A549 (cell line): ENCODE measurements around the gene SLC36A1.

Experiments used
- EP300 ChIP-seq, 2 experiments: fragments of >200 bp; sonication (Bioruptor Twin); formaldehyde crosslinking; IDR thresholded peaks; 2 replicates in 1 of 2; 3 replicates in 1 of 2; pipeline ENCODE4 v1.6.1; 2016 to 2017
- FOSL2 ChIP-seq, 2 experiments: fragments of 450-650 bp in 1 of 2; fragments of >200 bp in 1 of 2; sonication (Bioruptor Twin) in 1 of 2; formaldehyde crosslinking; IDR thresholded peaks; 2 replicates each; pipeline versions ENCODE4 v1.5.0 to v1.6.1; 2016 to 2020; ENCODE audit warnings: mild to moderate bottlenecking in 1 of 2, moderate library complexity in 1 of 2
- JUN ChIP-seq, 2 experiments: fragments of >200 bp; sonication (Bioruptor Twin); formaldehyde crosslinking; IDR thresholded peaks; 2 replicates in 1 of 2; 3 replicates in 1 of 2; pipeline ENCODE4 v1.6.1; 2016 to 2017
- MAZ ChIP-seq: fragments of 150-350 bp; IDR thresholded peaks from 2 replicates; pipeline ENCODE4 v1.6.1; 2014; ENCODE audit warnings: antibody characterized with exemption, low read depth, low read length, borderline replicate concordance
- NPAS2 ChIP-seq: fragments of 250-450 bp; sonication (Bioruptor Pico); IDR thresholded peaks from 2 replicates; pipeline ENCODE4 v1.8.0; 2022; ENCODE audit warnings: mild to moderate bottlenecking, moderate library complexity, borderline replicate concordance
- NR3C1 ChIP-seq: fragments of >200 bp; sonication (Bioruptor Twin); formaldehyde crosslinking; IDR thresholded peaks from 3 replicates; pipeline ENCODE4 v1.6.1; 2017
- POLR2A ChIP-seq: IDR thresholded peaks from 2 replicates; pipeline ENCODE4 v1.6.1; 2012; ENCODE audit warnings: mild to moderate bottlenecking, low read length
- RAD21 ChIP-seq, 2 experiments: fragments of >200 bp in 1 of 2; sonication (Bioruptor Twin) in 1 of 2; formaldehyde crosslinking in 1 of 2; IDR thresholded peaks in 1 of 2; conservative IDR thresholded peaks in 1 of 2; 2 replicates in 1 of 2; 3 replicates in 1 of 2; pipeline ENCODE4 v1.6.1; 2012 to 2018; ENCODE audit warnings: inconsistent platforms in 1 of 2
- RCOR1 ChIP-seq: fragments of 150-350 bp; IDR thresholded peaks from 2 replicates; pipeline ENCODE4 v1.6.1; 2014; ENCODE audit warnings: antibody characterized with exemption, low read length, low read depth
- SMC3 ChIP-seq: fragments of >200 bp; sonication (Bioruptor Twin); formaldehyde crosslinking; IDR thresholded peaks from 3 replicates; pipeline ENCODE4 v1.6.1; 2018; ENCODE audit warnings: inconsistent platforms
- ZFP36 ChIP-seq: fragments of 450-650 bp; IDR thresholded peaks from 2 replicates; pipeline ENCODE4 v1.6.1; 2014; ENCODE audit warnings: borderline replicate concordance; ENCODE audit not compliant: partially characterized antibody
- TF ChIP-seq, protein P1 (sequence below): fragments of >200 bp; sonication (Bioruptor Twin); formaldehyde crosslinking; IDR thresholded peaks from 3 replicates; pipeline ENCODE4 v1.5.1; 2016
- TF ChIP-seq, protein P2 (sequence below): IDR thresholded peaks from 2 replicates; pipeline ENCODE4 v1.6.1; 2012

DNA sequence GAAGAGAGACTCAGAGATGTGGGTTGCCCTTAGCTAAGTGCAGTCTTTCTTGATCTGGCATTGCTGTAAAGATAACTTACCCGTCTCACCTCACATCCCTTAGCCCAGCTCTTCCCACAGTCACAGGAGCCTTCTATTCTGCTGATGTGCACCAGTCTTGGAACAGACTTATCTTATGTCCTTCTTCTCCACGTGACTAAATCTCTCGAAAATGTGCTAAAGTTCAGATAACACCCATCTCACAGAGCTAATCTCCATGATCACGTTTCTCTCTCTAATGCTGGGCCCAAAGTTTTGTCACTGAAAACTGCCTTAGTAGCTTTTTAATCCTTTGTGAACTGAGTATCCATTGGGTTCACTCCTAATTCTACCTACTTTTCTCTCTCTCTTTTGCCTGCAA is 16.7 kb downstream of the SLC36A1 start:
- TF ChIP-seq, protein P1, sequence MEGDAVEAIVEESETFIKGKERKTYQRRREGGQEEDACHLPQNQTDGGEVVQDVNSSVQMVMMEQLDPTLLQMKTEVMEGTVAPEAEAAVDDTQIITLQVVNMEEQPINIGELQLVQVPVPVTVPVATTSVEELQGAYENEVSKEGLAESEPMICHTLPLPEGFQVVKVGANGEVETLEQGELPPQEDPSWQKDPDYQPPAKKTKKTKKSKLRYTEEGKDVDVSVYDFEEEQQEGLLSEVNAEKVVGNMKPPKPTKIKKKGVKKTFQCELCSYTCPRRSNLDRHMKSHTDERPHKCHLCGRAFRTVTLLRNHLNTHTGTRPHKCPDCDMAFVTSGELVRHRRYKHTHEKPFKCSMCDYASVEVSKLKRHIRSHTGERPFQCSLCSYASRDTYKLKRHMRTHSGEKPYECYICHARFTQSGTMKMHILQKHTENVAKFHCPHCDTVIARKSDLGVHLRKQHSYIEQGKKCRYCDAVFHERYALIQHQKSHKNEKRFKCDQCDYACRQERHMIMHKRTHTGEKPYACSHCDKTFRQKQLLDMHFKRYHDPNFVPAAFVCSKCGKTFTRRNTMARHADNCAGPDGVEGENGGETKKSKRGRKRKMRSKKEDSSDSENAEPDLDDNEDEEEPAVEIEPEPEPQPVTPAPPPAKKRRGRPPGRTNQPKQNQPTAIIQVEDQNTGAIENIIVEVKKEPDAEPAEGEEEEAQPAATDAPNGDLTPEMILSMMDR: no peak
- TF ChIP-seq FOSL2 (IDR thresholded peaks at IDR 0.05) (no peak), FOSL2 (CRISPR knock-in tag; IDR thresholded peaks at IDR 0.05) (no peak), RAD21 (conservative IDR thresholded peaks at IDR 0.05 in 1 of 2, IDR thresholded peaks at IDR 0.05 in 1 of 2) (no peak), MAZ (no peak), POLR2A (no peak), ZFP36 (no peak), EP300 (IDR thresholded peaks at IDR 0.05) (no peak), JUN (IDR thresholded peaks at IDR 0.05) (no peak), NR3C1 (no peak), RCOR1 (no peak), SMC3 (no peak), NPAS2 (CRISPR knock-in tag) (no peak)
- TF ChIP-seq, protein P2, sequence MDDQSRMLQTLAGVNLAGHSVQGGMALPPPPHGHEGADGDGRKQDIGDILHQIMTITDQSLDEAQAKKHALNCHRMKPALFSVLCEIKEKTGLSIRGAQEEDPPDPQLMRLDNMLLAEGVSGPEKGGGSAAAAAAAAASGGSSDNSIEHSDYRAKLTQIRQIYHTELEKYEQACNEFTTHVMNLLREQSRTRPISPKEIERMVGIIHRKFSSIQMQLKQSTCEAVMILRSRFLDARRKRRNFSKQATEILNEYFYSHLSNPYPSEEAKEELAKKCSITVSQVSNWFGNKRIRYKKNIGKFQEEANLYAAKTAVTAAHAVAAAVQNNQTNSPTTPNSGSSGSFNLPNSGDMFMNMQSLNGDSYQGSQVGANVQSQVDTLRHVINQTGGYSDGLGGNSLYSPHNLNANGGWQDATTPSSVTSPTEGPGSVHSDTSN: no peak
